GM21360 (cell line): ENCODE data around the gene SGSM1.
A peak's percentile ranks its signal among the peaks of the same experiment; 100 is the strongest.

Experiments used
- ATAC-seq: cut with Tn5 transposase; IDR thresholded peaks from one replicate; pipeline ENCODE4 v1.9.1; 2021; ENCODE audit warnings: mild to moderate bottlenecking, moderate library complexity; ENCODE audit not compliant: unreplicated experiment

The SGSM1 gene

DNA sequence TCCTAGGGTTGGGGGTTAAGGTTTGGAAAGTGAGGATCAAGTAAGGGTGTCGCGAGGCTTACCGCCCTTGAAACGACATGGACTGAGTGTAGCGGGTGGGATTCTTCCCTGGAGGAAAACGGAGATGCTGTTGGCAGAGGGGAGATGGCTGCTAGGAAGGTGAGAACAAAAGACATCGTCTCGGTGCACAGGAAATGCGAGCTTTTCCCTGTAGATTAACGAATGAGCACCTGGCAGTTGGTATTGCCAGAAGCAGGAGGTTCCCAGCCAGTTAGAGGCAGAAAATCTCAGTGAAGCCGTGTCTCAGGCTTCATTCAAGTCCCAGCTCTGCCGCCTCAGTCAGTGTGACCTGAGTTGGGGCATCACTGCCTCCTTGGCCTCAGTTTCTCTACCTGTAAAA, 141.9 kb downstream of the SGSM1 start:
- no peak for ATAC-seq

DNA sequence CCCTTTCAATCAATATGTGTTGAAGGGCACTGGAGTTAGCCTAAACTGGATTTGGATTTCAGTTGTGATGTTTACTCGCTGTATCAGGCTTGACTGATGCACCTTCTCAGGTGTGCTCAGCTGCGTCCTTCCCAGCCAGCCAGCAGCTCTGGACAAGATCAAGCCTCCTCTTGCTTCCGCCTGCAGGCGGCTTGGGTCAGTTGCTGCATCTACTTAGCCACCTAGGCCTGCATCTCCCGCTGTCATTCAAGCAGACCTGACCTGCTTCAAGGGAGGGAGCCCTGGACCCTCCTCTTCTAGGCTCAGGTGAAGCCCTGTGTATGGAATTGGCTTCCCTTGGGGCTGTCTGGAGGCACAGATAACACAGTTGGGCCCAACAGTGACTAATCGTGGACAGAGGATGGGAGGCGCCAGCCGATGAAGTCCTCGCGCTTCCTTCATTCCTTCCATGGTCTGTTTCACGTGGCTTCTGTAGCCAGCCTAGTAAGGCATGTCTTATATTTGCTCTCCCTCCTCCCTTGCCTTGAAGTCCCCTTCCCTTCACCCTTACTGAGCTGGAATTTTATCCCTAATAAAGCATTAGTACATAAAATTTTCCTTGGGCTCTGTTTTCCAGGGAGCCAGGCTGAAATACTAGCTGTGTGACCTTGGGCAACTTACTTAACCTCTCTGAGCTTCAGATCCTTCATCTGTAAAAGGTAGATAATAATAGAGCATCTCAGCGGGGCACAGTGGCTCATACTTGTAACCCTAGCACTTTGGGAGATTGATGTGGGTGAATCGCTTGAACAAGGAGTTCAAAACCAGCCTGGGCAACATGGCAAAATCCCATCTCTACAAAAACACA, 142.6 kb downstream of the SGSM1 start:
- no peak for ATAC-seq

DNA sequence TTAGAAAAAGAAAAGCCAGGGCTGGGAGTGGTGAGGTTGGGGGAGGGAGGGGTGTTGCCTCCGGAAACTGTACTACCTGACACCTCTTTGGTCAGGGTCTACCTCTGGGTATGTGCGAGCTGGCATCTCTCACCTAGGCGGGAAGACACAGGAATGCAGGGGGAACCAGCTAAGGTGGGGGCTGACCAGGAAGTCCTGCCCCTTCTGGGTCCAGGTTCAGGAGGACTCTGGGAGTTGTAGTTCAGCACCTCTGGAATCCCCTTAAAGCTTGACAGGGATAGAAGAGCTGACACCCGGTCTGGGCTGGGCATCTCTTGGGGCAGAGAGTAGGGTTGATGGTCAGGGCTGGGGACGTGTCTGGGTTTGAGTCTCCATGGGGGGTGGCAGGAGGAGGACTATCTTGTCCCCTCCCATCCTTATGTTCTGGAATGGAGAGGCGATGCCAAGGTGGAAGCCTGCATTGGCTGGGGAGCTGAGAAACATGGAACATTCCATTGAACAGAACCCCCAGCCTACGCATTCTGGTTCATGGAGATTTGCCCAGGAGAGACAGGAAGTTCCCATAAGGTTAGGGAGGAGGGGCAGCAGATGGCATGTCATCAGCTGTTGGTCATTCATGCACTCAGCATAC, 144.4 kb downstream of the SGSM1 start:
- no peak for ATAC-seq

DNA sequence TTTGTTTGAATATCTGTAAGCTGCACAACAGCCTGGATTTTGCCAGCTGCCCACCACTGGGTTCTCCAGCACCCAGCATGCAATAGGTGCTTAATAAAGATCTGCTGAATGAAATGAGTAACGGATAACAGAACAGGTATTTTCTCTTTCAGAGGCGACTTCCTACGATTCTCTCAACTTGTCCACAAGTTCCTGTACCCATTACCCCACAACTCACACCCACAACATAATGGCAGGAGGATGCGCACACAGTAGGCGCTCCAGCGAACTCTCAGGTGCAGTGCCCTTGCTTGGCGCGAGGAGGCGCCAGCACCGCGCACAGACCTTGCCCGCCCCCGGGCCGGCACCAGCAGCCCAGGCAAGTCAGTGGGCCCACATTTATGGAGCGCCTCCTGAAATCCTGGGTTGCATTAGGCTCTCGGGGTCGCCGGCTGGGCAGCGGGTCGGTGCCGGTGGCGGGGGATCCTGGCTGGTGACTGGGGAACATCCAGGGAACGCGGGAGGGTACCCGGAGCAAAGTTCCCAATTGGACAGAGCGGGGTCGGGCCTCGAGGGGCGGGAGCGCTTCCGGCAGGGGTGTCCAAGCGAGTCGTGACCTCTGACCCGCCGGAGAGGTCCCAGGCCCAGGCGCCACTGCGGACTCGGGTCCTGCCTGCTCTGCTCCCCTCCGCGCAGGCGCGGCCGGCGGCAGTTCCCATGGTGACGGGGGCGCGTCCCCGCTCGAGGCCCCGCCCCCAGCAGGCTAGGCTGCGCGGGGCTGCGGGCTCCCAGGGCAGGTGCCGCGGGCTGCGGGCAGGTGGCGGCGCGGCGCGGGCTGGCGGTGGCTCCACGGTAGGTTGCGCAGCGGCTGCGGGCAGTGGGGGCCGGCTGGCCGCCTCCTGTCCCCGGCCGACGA, 146.2 kb downstream of the SGSM1 start, which contains the start of gene KIAA1671:
Gene KIAA1671 (plus strand): TSS at position 775 of the 895 bp plus-strand sequence. CDS start 75,284 bp downstream, outside the sequence.
- peak; percentile 57 for ATAC-seq

DNA sequence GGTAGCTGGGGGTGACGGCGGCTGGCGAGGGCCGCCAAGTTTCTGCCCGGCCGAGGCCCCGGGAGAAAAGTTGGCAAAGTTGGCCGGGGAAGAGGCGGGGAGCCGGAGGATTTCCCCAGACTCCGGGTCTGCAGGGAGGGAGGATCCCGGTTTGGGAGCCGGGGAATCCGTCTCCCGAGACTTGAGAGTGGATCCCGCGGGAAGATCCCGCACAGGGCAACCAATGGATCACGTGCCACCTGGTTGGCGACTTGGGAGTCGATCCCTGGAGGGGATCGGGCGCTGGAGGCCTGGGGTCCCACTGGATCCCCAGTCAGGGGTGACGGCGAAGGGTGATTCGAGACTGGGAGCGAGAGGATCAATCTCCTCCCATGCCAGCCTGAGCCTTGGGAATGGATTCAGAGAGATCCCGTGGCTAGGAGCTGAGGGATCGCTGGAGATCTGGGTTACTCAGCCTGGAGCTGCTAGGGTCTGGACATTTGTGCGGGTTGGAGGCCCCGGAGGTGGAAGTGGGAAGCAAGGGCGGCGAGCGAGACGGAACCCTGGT, 146.9 kb downstream of the SGSM1 start:
- no peak for ATAC-seq

DNA sequence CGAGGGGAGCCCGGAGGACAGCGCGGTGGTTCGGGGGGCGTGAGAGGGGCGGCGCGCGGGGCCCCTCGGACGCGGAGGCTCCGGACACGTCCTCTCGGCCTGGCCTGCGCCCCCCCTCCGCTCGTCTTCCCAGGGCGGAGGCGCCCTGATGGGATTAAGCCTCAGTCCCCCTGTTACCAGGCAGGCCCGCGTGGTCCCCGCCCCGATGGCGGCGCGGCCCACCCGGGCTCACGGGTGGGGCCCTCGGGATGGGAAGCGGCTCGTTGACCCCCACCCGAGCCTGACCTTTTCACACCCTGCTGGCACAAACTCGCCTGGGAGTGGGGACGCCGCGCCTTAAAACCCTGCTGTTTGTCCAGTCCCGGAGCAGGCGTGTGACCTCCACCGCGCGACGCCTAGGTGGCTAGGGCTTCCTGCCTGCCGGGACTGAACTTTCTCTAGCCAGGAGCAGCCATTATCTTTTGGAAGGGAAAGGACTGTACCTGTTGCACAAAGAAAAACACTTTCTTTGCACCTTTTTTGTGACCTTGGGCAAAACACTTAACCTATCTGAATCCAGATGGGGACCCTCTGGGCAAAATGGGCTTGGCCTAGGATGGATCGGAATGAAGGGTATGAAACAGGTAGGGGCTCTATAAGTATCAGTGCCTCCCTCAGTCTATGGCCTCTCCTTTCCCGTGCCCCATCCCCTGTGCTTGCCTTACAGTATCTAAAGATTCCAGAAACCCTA, 147.5 kb downstream of the SGSM1 start:
- ATAC-seq, result no peak

DNA sequence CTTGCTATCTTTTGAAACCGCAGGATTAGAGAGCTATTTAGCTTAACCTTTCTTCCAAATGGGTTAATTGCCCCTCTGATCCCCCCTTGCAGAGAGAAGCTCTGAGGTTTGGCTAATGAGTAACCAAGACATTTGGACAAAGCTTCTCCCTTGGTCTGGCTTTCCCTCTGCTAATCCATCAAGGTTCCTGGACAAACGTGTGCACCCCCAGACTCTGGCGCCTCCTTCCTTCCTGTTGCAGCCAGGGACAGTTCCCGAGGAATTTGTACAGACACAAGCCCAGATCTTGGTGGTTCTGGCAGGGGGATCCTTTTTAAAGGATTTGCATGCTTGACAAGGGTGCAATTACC, 148.1 kb downstream of the SGSM1 start:
- no peak for ATAC-seq

DNA sequence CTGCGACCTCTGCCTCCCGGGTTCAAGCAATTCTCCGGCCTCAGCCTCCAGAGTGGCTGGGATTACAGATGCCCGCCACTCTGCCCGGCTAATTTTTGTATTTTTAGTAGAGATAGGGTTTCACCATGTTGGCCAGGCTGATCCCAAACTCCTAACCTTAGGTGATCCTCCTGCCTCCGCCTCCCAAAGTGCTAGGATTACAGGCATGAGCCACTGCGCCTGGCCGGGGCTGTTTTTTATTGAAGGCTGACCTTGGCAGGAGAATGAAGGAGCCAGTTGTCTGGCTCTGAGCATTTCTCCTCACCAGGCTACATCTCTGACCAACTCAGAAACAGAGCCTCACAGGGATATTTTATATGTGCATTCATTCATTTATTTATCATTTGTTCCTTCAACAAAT, 148.8 kb downstream of the SGSM1 start:
- no peak for ATAC-seq

DNA sequence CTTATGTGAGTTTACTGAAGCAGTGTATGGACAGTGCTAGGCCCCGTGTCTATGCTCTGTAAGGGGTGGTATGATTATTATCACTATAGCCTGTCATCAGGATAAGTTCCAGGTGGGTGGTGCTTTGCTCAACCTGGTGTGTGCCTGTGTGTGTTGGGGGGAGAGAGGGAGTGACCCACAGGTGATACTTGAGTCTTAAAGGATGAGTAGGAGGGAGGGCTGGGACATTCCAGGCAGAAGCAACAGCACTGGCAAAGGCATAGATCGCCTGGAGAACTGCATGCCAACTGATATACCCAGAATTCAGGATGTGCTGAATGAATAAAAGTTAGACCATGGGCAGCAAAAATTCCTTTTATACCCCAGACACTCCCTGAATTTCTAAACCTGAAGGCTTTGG, 151.0 kb downstream of the SGSM1 start:
- ATAC-seq, result no peak

DNA sequence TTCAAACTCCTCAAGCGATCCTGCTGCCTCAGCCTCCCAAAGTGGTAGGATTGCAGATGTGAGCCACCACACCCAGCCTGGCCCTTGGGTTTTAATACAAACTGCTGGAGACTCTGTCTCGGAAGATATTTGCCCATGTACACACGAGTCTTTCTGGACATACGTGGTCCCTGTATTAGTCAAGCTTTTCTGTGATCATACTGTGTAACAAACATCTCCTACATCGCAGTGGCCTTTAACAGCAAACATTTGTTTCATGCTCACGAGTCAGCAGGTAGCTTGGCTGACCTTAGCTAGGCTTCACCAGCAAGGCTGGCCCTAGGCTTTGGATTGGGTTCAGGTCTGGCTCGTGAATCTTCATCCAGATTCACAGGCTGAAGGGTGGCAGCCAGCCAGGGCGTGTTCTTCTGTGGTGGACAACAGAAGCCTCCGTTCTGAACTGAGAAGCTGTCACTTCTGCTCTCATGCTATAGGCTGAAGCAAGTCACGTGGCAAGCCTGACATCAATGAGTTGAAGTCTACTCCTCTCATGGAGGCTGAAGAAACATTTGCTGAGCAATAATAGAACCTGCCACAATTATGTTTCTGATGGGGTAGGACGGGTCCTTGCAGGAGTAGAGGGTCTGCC, 155.3 kb downstream of the SGSM1 start:
- no peak for ATAC-seq

DNA sequence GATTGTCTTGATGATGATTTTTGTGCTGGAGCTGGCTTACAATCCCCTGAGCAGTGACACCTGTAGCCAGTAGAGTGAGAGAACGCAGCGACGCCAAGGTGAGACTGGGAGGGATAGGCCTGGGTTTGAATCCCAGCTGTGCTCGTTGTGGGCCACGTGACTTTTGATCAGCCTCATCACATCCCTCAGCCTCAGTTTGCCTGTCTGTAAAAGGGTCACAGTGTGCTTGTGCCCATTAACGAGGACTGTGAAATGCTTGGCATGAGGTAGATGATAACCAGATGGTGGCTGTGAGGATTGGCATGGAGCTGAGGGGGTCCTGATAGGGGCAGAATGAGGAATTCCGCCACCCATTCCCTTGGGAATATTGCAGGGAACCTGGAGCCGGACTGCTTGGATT, 156.1 kb downstream of the SGSM1 start:
- no peak for ATAC-seq

DNA sequence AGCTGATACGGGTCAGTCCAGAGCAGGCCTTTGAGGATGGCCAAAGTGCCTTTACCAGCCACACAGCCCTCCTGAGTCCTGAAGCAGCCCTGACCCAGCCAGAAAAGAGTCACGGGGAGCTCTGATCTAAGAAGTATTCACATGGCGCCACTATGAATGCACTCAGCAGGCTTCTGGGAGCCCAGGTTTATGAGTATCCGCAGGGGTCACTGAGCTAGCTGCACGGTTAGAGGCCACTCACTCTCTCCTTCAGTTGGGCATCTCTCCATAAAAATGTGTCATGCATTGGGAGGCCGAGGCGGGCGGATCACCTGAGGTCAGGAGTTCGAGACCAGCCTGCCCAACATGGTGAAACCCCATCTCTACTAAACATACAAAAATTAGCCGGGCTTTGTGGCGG, 156.8 kb downstream of the SGSM1 start:
- no peak for ATAC-seq

DNA sequence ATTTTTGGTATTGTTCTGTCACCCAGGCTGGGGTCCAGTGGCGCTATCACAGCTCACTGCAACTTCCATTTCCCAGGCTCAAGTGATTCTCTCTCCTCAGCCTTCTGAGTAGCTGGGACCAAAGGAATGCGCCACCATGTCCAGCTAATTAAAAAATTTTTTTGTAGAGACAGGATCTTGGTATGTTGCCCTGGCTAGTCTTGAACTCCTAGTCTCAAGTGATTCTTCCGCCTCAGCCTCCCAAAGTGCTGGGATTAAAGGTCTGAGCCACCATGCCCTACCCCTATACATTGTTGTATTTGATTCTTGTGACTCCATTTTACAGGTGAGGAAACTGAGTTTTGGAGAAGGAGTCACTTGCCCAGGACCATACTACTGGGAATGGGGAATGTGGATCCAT, 158.4 kb downstream of the SGSM1 start:
- ATAC-seq, result no peak

DNA sequence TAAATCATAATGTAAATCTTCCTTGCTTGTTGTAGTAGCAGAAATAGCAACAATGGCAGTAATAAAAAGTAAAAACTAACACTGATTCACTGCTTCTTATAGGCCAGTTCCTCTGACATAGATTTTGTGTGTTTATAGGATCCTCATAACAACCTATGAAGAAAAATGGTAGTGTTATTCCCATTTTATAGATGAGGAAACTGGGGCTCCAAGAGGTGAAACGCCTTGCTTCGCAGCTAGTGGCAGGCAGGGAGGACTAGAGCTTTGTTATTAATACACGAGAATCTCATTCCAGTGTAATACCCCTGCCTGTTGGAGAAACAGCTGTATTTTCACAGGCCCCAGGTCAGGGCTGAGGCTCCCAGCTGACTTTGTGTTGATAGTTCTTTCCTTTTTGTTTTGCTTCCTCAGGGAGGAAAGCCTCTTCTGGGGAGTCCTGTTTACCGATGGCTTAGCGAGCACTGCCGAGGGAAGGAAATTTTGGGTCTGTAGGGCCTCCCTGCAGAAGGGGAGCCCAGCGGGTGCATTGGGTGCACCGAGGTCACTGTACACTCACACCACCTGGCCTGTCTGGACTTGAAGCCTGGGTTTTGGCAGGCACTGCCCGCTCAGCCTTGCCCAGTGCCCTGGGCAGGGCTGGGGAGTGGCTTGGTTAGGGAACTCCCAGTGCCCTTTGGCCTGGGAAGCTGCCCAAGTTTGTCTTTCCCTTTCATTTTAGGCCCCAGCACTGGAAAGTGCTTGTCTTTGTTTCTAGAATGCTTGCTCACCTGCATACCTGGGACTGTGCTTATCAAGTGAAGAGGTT, 160.0 kb downstream of the SGSM1 start:
- ATAC-seq, result no peak

DNA sequence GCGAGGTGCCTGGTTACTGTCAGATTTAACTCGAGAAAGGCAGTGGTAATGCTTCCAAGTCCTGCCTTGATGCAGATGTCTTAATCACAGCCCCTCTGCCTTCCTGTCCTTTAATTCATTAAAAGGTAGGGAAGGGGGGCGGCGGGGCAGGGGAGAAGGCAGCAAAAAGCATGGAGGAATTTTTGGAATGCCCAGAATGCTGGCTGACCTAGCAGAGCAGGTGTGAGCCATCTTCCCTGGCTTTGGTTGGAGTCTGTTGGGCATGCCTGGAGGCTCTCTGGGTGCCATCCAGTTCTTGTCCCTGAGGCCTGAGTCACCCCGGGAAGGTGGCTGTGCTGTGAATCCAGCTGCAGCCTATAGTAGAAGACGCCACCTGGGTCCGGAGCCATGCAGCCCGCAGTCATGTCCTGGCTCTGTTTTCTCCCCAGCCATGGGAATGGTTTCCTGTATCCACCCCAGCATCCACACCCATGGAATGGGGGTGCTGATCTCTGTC, 162.1 kb downstream of the SGSM1 start:
- ATAC-seq, result no peak

DNA sequence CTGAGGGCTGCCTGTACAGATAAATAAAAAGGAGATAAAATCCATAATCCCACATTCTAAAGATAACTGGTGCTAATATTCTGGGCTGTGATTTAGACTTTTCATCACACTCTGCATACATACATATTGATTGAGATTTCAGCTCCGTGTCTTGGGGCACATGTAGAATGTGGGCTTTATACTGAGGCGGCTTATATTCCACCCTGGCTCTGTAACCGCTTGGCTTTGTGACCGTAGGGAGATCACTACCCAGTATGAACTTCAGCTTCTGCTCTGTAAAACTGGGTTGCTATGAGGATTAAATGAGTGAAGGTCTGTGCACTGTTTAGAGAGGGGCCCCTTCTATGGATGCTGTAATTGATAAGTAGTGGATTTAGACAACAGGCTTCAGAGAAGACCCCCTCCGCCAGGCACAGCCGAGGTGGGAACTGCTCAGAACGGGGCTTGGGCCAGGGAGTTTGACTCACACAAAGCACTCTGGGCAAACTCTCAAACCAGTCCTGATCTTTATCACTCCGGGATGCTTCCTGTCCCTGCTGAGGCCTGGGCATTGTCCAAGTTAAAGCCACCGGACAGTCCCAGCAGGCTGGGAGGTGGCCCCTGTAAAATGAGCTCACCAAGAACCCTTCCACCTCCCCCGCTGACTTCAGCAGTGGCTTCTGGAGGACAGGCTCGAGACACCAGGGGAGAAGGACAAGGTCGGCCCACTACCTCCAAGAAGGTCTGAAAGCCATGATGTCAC, 163.7 kb downstream of the SGSM1 start:
- no peak for ATAC-seq

DNA sequence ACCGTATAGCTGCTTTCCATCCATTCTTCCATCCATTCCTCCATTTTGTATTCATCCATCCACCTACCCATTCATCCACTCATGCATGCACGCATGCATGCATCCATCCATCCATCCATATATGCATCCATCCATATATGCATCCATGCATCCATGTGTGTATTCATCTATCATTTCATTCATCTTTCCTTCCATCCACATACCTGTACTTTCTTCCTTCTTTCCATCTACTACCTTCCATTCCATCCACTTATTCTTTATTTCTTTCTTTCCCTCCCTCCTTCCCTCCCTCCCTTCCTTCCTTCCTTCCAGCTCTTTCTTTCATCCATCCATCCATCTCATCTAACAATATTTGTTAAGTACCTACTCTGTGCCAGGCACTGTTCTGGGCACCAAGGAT, 166.4 kb downstream of the SGSM1 start:
- ATAC-seq, result no peak

DNA sequence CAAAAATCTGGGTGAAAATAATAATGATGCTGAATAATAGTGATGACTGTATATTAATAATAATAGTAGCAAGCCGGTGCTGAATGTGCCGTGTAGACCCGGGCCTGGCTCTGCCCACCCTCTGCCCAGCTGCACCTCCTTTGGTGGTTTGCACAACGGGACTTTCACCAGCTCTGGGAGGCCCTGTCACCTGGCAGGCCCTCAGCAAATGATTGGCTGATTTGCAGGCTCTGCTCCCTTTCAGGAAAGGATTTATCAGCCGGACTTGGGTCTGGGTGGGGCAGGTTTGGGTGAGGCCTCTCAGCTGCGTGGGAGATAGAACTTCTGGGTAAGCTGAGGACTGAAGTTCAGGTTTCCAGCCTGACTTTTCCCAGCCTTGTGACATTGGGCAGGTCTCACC, 167.9 kb downstream of the SGSM1 start:
- ATAC-seq, result no peak
